HepG2 (cell line): ENCODE measurements around the gene BRD3. TPM values are rescaled to one million over a fixed set of nuclear protein-coding genes. Genes with fewer than 3 reads are reported as not detected.

ENCODE experiments used
- ATF7-NPFF ChIP-seq: sonication (generic); formaldehyde crosslinking; IDR thresholded peaks from 2 replicates; pipeline ENCODE4 v1.8.1; 2023; ENCODE audit warnings: mild to moderate bottlenecking, low read depth, missing genetic modification reagents, moderate library complexity
- E2F2 ChIP-seq: sonication (generic); formaldehyde crosslinking; IDR thresholded peaks from 2 replicates; pipeline ENCODE4 v1.4.0; 2020; ENCODE audit warnings: missing genetic modification reagents, borderline replicate concordance
- HDAC6 ChIP-seq: fragments of 200-600 bp; sonication (generic); IDR thresholded peaks from 2 replicates; pipeline ENCODE4 v1.7.0; 2017; ENCODE audit warnings: mild to moderate bottlenecking, antibody characterized with exemption, low read length, low read depth
- MBNL3 ChIP-seq: fragments of 250-450 bp; sonication (Bioruptor Pico); conservative IDR thresholded peaks from 2 replicates; pipeline ENCODE4 v1.8.0; 2022; ENCODE audit warnings: mild to moderate bottlenecking, inconsistent platforms
- MTA3 ChIP-seq: sonication (generic); formaldehyde crosslinking; IDR thresholded peaks from 2 replicates; pipeline ENCODE4 v1.4.0; 2020; ENCODE audit warnings: missing genetic modification reagents
- NBN ChIP-seq: fragments of 450-650 bp; conservative IDR thresholded peaks from 2 replicates; pipeline ENCODE4 v1.6.1; 2017
- REXO4 ChIP-seq: sonication (generic); formaldehyde crosslinking; IDR thresholded peaks from 2 replicates; pipeline ENCODE4 v1.8.0; 2022; ENCODE audit warnings: missing genetic modification reagents, mild to moderate bottlenecking, borderline replicate concordance
- RFX1 ChIP-seq: fragments of 450-650 bp; IDR thresholded peaks from 2 replicates; pipeline ENCODE4 v1.6.1; 2017
- SAP130 ChIP-seq: IDR thresholded peaks from 2 replicates; pipeline ENCODE4 v1.6.1; 2016; ENCODE audit warnings: low read depth
- SATB2 ChIP-seq: sonication (generic); formaldehyde crosslinking; IDR thresholded peaks from 2 replicates; pipeline ENCODE4 v1.5.0; 2020; ENCODE audit warnings: missing genetic modification reagents
- SRY ChIP-seq: sonication (generic); formaldehyde crosslinking; IDR thresholded peaks from 2 replicates; pipeline ENCODE4 v1.8.0; 2022; ENCODE audit warnings: mild to moderate bottlenecking, missing genetic modification reagents
- TAF1 ChIP-seq: sonication (generic); formaldehyde crosslinking; IDR thresholded peaks from 2 replicates; pipeline ENCODE4 v1.4.0; 2020; ENCODE audit warnings: missing genetic modification reagents
- TFAP4 ChIP-seq: sonication (generic); IDR thresholded peaks from 2 replicates; pipeline ENCODE4 v1.6.1; 2016; ENCODE audit warnings: low read depth, borderline replicate concordance
- ZBTB43 ChIP-seq: sonication (generic); formaldehyde crosslinking; conservative IDR thresholded peaks from 2 replicates; pipeline ENCODE4 v1.4.0; 2020; ENCODE audit warnings: missing genetic modification reagents
- ZFP82 ChIP-seq: sonication (generic); formaldehyde crosslinking; IDR thresholded peaks from 2 replicates; pipeline ENCODE4 v1.5.1; 2020; ENCODE audit warnings: mild to moderate bottlenecking, missing genetic modification reagents, borderline replicate concordance
- ZFYVE20 ChIP-seq: sonication (generic); formaldehyde crosslinking; IDR thresholded peaks from 2 replicates; pipeline ENCODE4 v1.8.0; 2023; ENCODE audit warnings: low read depth, mild to moderate bottlenecking, moderate library complexity, missing genetic modification reagents, borderline replicate concordance
- ZNF143 ChIP-seq: sonication (generic); formaldehyde crosslinking; IDR thresholded peaks from 2 replicates; pipeline ENCODE4 v1.4.0; 2020; ENCODE audit warnings: missing genetic modification reagents
- ZNF430 ChIP-seq: sonication (generic); formaldehyde crosslinking; IDR thresholded peaks from 2 replicates; pipeline ENCODE4 v1.9.0; 2021; ENCODE audit warnings: mild to moderate bottlenecking, missing genetic modification reagents
- ZNF446 ChIP-seq: sonication (generic); formaldehyde crosslinking; IDR thresholded peaks from 2 replicates; pipeline ENCODE4 v1.5.0; 2020; ENCODE audit warnings: mild to moderate bottlenecking, missing genetic modification reagents
- ZNF597 ChIP-seq: sonication (generic); formaldehyde crosslinking; IDR thresholded peaks from 2 replicates; pipeline ENCODE4 v1.5.0; 2020; ENCODE audit warnings: missing genetic modification reagents
- ZNF709 ChIP-seq: sonication (generic); formaldehyde crosslinking; IDR thresholded peaks from 2 replicates; pipeline ENCODE4 v1.5.0; 2020; ENCODE audit warnings: mild to moderate bottlenecking, missing genetic modification reagents
- ZNF770 ChIP-seq: sonication (generic); formaldehyde crosslinking; IDR thresholded peaks from 2 replicates; pipeline ENCODE4 v1.5.0; 2020; ENCODE audit warnings: mild to moderate bottlenecking, missing genetic modification reagents
- ZSCAN20 ChIP-seq: sonication (generic); formaldehyde crosslinking; IDR thresholded peaks from 2 replicates; pipeline ENCODE4 v1.4.0; 2020; ENCODE audit warnings: missing genetic modification reagents, mild to moderate bottlenecking, borderline replicate concordance
- polyA plus RNA-seq, 8 experiments: library from polyadenylated mRNA; depleted of rRNA in 3 of 8; stranded (reverse) in 7 of 8; unstranded in 1 of 8; fragments of >200 nt; fragmentation: Illumina TruSeq in 4 of 8; extraction: Trizol in 4 of 8; gene quantifications; 2 replicates each; pipeline versions ENCODE4 v1.2.1 to v1.2.3, GENCODE V29; 2011 to 2016; ENCODE audit warnings: low read depth in 4 of 8, missing spikeins in 1 of 8, mixed read lengths in 1 of 8; ENCODE audit not compliant: insufficient read depth in 1 of 8
- total RNA-seq, 5 experiments: library from RNA; depleted of rRNA; stranded (reverse); fragments of >200 nt; fragmentation: Illumina TruSeq; extraction: Trizol; gene quantifications; 2 replicates each; pipeline ENCODE4 v1.2.3, GENCODE V29; 2016; ENCODE audit warnings: low read depth in 1 of 5

BRD3 gene
- total and polyA plus RNA-seq, 2 of the 13 experiments (the other 11 are each of a cell fraction or from before 2014, with no cell fraction given), result 5.9 to 12.9 TPM

- TF ChIP-seq ZFYVE20 (CRISPR knock-in tag) (no peak), MBNL3 (CRISPR knock-in tag) (no peak), NBN (no peak), REXO4 (CRISPR knock-in tag) (0 out of 2 replicates have a peak, but pooled peaks have one; percentile 30), SRY (CRISPR knock-in tag) (peak; percentile 67; the same call in 1 of the 2 replicates), ZNF770 (CRISPR knock-in tag) (peak; percentile 38; the same call in 1 of the 2 replicates), ATF7-NPFF (0 out of 2 replicates have a peak, but pooled peaks have one; percentile 52), E2F2 (CRISPR knock-in tag) (no peak), ZBTB43 (CRISPR knock-in tag) (no peak), TAF1 (CRISPR knock-in tag) (peak; percentile 57), RFX1 (no peak), SATB2 (CRISPR knock-in tag) (no peak), ZNF709 (peak; percentile 79), ZSCAN20 (CRISPR knock-in tag) (no peak), HDAC6 (no peak), ZFP82 (CRISPR knock-in tag) (0 out of 2 replicates have a peak, but pooled peaks have one; percentile 27), ZNF143 (CRISPR knock-in tag) (no peak), ZNF430 (CRISPR knock-in tag) (peak; percentile 73; the same call in 1 of the 2 replicates), ZNF446 (CRISPR knock-in tag) (no peak), TFAP4 (peak; percentile 91), SAP130 (peak; percentile 76), MTA3 (CRISPR knock-in tag) (no peak), ZNF597 (no peak)
These were observed 74.8 kb downstream of the BRD3 start (continued) for GRCh38 chr9:133992780-133993634.
